Bronchial epithelial cell (primary cell): Measurements from ENCODE around the gene GABARAPL2. TPM values are rescaled to one million over a fixed set of nuclear protein-coding genes. Genes with fewer than 3 reads are reported as not detected.

ENCODE experiments used
- DNase-seq: peaks from one replicate; pipeline ENCODE4 v3.0.0-alpha.2; 2010; ENCODE audit warnings: low read depth
- FAIRE-seq: peaks from 2 replicates; lab custom pipeline; 2011; peaks lifted over from hg19 to GRCh38; lab: Jason Lieb, UNC
- H3K27me3 ChIP-seq: 2 replicates; pipeline ENCODE4 v1.5.1; 2011; ENCODE audit warnings: low read length; ENCODE audit not compliant: control insufficient read depth, insufficient read depth
- H3K36me3 ChIP-seq: 2 replicates; pipeline ENCODE4 v1.5.1; 2011; ENCODE audit warnings: low read length; ENCODE audit not compliant: control insufficient read depth, insufficient read depth
- H3K4me3 ChIP-seq: 2 replicates; pipeline ENCODE4 v1.5.1; 2011; ENCODE audit warnings: mild to moderate bottlenecking, low read depth, low read length, control low read depth
- CTCF ChIP-seq: IDR thresholded peaks from 2 replicates; pipeline ENCODE4 v1.5.1; 2011; ENCODE audit warnings: mild to moderate bottlenecking, moderate library complexity, low read length, control low read depth, inconsistent platforms; ENCODE audit not compliant: insufficient read depth, severe bottlenecking
- total RNA-seq: library from RNA; depleted of rRNA; stranded (reverse); fragments of >200 nt; gene quantifications from 2 replicates; pipeline ENCODE4 v1.2.1, GENCODE V29; 2014

GABARAPL2 gene
- total RNA-seq, 1 donor from 2014 or later, result 27.6 TPM

GRCh38 chr16:75529959-75530358 is 36.2 kb upstream of the GABARAPL2 start:
- Histone ChIP-seq H3K27me3 (peaks cover 1% of the 10 kb centered on the region), H3K4me3 (no peak overlapping the region), H3K36me3 (no peaks in the 10 kb centered on the region)
- FAIRE-seq (no peak), DNase-seq (no peak)
- TF ChIP-seq CTCF, result no peak

GRCh38 chr16:75532142-75532765 is 33.9 kb upstream of the GABARAPL2 start:
- Histone ChIP-seq H3K4me3 (no peak overlapping the region), H3K27me3 (peaks cover 2% of the 10 kb centered on the region), H3K36me3 (no peaks in the 10 kb centered on the region)
- FAIRE-seq, result no peak
- no peak for DNase-seq
- TF ChIP-seq CTCF, result no peak

GRCh38 chr16:75532791-75533190 is 33.4 kb upstream of the GABARAPL2 start:
- Histone ChIP-seq H3K36me3 (no peaks in the 10 kb centered on the region), H3K27me3 (peaks cover 2% of the 10 kb centered on the region), H3K4me3 (no peak overlapping the region)
- DNase-seq (no peak), FAIRE-seq (no peak)
- no peak for TF ChIP-seq CTCF

- DNase-seq, result no peak
- Histone ChIP-seq H3K27me3 (peaks cover 2% of the 10 kb centered on the region), H3K36me3 (no peaks in the 10 kb centered on the region), H3K4me3 (no peak overlapping the region)
- TF ChIP-seq CTCF, result no peak
- FAIRE-seq, result no peak
Measured at GRCh38 chr16:75534560-75535205, 31.5 kb upstream of the GABARAPL2 start.

- Histone ChIP-seq H3K27me3 (peaks cover 2% of the 10 kb centered on the region), H3K36me3 (no peaks in the 10 kb centered on the region), H3K4me3 (no peak overlapping the region)
- DNase-seq (no peak), FAIRE-seq (no peak)
- no peak for TF ChIP-seq CTCF
Measured at GRCh38 chr16:75535211-75535843, 30.9 kb upstream of the GABARAPL2 start.
